Left ventricle myocardium superior (tissue), 1 donor: ENCODE measurements around the gene PARD6B. TPM values are rescaled to one million over a fixed set of nuclear protein-coding genes. Genes with fewer than 3 reads are reported as not detected.
A peak's percentile ranks its signal among the peaks of the same experiment; 100 is the strongest.

Experiments used
- ATAC-seq: fragments of 200-7000 bp; cut with Tn5 transposase; one replicate; pipeline ENCODE4 v1.9.1; 2020; ENCODE audit warnings: mild to moderate bottlenecking, moderate library complexity
- DNase-seq: peaks from one replicate; pipeline ENCODE4 v3.0.0-alpha.2; 2020
- intact Hi-C: fragments of 100-400 bp; cut with micrococcal nuclease; formaldehyde crosslinking; loops from one replicate; pipeline ENCODE4 v1.11.0; 2022
- total RNA-seq: library from RNA; stranded (reverse); fragmentation: NEBNext Ultra II Directional; extraction: Animal tissue kit (Norgen Biotek cat#: 25700); gene quantifications from one replicate; pipeline ENCODE4 v1.2.1, GENCODE V29; 2021
- donor health status: DM: no; HTN: yes; CAD: no; lungs with severe emphysema.

The PARD6B gene
- total RNA-seq, 1 donor from 2014 or later, result 7.1 TPM

GRCh38 chr20:50804437-50805348 lies 73.3 kb downstream of the PARD6B start:
- intact Hi-C loops, result loop anchor here (10.0 kb wide), 1 partner anchor 510 kb away; no protein-coding TSS in a partner anchor
- DNase-seq, result no peak
- no peak for ATAC-seq

DNA sequence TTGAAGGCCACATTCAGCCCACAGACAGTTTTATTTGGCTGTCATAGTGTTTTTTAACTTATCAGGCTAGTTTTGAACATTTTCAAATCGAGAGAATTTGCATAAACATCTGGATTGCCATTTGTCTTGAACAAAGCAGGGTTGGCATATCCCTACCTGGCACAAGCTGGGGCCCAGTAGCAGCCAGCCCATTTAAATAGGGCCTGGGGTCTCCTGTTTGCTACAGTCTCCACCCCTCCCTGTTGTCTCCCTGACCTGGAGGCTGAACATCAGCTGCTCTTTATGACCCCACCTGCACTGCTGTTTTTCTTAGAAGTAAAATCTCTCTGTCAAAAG lies 73.9 kb downstream of the PARD6B start:
- intact Hi-C loops, result loop anchor here (10.0 kb wide), 1 partner anchor 509 kb away; no protein-coding TSS in a partner anchor
- DNase-seq (no peak), ATAC-seq (no peak)

DNA sequence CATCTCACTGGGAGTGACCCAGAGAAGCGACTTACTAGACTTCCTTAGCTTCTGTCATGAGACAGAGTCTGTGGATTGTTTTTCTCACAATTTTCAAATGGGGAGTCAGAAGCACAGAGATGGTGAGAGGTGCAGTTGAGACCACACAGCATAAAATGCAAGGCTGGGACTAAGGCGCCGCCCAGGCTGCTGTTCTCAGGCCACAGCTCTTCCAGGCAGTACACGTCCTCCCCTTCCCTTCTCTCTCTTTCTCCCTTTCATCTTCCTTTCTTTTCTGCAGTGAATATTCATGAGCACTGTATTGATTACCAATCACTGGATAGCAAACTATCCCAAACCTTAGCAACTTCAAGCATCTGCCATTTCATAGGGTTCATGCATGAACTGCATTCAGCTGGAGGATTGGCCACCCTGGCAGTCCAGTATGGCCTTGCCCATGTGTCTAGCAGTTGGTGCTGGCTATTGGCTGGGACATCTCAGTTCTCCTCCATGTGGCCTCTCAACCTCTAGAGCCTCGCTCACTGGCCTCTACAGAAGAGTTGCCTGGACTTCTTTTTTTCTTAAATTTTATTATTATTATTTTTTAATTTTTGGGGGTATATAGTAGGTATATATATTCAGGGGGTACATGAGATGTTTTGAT lies 74.9 kb downstream of the PARD6B start:
- peak; percentile 3 for DNase-seq
- intact Hi-C loops, result loop anchor here (10.0 kb wide), 1 partner anchor 509 kb away; no protein-coding TSS in a partner anchor
- ATAC-seq, result no peak

Other genes starting within 250 kb of the PARD6B start
- 24.1 TPM for gene PTPN1, start 221.2 kb upstream of the PARD6B start, total RNA-seq
- 8.0 TPM for gene RIPOR3, start 40.0 kb upstream of the PARD6B start, total RNA-seq
- 3.2 TPM for gene BCAS4, start 63.5 kb downstream of the PARD6B start, total RNA-seq
- gene ADNP, start 199.9 kb downstream of the PARD6B start, total RNA-seq, result 34.2 TPM
- 41.2 TPM for gene DPM1, start 227.0 kb downstream of the PARD6B start, total RNA-seq
- gene MOCS3, start 227.2 kb downstream of the PARD6B start, total RNA-seq, result 3.1 TPM